H54 (cell line): ENCODE results near the gene COMT.
A peak's percentile ranks its signal among the peaks of the same experiment; 100 is the strongest.

Source experiments
- DNase-seq: peaks from one replicate; pipeline ENCODE4 v3.0.0; 2011; ENCODE audit warnings: low spot score, mixed read lengths; ENCODE audit not compliant: insufficient read length
- FAIRE-seq: peaks from 3 replicates; lab custom pipeline; 2011; peaks lifted over from hg19 to GRCh38; lab: Jason Lieb, UNC
- POLR2A ChIP-seq: IDR thresholded peaks from 2 replicates; pipeline ENCODE4 v1.6.1; 2011; ENCODE audit warnings: low read depth, mild to moderate bottlenecking, low read length

Gene COMT

DNA sequence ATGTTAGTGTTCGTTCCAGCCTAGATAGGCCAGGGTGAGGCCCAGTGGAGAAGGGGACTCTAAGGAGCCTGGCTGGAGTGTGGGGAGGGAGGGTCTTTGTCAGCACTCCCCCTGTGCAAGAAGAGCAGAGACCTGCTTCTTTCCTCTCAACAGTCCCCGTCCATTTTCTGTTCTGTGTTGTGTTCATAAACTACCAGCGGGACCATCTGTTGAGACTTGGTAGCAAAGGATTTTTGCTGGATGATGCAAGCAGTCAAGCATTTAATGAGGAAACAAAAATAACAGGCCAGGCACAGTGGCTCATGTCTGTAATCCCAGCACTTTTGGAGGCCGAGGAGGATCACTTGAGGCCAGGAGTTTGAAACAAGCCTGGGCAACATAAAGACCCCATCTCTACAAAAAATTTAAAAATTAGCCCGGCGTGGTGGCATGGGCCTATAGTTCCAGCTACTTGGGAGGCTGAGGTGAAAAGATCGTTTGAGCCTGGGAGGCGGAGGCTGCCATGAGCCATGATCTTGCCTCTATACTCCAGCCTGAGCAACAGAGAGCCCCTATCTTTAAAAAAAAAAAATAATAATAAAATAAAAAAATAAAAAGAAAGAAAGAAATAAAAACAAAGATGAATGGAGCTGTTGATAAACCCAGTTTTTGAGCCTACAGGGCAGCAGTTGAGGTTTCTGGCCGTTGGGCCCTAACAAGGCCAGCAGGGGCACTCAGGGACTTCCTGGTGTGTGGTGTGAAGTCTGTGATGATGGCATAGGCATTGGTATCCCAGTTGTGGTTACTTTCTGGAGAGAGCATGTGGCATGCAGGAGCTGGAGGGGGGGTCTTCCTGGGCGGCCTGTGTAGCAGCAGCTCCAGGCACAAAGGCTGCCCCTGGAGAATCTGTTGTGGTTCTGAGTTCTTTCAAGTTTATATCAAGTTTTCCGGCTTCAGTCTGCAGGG is 1.8 kb downstream of the COMT start:
- FAIRE-seq (peak; percentile 41), DNase-seq (peak; percentile 44)

DNA sequence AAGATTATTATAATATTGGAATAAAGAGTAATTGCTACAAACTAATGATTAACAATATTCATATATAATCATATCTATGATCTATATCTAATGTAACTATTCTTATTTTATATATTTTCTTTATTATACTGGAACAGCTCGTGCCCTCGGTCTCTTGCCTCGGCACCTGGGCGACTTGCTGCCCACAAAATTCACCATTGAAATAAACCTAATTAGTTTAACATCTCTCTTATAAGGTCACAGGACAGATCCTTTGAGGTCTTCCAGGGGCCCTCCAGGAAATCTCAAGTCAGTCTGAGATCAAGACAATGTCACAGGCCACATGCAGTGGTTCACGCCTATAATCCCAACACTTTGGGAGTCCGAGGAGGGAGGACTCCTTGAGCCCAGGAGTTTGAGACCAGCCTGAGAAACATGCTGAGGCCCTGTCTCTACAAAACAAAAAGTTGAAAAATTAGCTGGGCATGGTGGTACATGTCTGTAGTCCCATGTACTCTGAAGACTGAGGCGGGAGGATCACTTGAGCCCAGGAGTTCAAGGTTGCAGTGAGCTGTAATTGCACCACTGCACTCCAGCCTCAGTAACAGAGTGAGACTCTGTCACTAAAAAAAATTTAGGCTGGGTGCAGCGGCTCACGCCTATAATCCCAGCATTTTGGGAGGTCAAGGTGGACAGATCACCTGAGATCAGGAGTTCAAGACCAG is 6.6 kb downstream of the COMT start:
- FAIRE-seq (no peak), DNase-seq (no peak)
- TF ChIP-seq POLR2A: no peak

More for the DNA sequence above, 1.8 kb downstream of the COMT start:
- no peak for TF ChIP-seq POLR2A

DNA sequence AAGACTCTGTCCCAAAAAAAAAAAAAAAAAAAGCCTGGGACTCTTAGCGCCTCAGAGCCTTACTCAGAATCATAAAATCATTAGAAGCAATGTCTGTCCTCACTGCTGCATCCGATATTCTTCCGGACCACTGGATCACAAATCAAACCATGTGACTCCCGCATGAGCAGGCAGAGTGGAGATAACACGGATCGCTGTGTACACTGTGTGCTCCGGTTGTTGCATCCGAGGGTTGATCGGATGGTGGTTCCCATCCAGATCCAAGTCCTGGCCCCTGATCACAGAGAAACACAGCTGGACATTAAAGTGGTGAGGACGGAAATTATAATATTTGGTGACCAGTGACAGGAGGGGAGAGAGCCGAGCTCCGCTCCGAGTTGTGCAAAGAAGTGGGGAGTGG is 9.8 kb downstream of the COMT start:
- FAIRE-seq (no peak), DNase-seq (no peak)
- TF ChIP-seq POLR2A: no peak

DNA sequence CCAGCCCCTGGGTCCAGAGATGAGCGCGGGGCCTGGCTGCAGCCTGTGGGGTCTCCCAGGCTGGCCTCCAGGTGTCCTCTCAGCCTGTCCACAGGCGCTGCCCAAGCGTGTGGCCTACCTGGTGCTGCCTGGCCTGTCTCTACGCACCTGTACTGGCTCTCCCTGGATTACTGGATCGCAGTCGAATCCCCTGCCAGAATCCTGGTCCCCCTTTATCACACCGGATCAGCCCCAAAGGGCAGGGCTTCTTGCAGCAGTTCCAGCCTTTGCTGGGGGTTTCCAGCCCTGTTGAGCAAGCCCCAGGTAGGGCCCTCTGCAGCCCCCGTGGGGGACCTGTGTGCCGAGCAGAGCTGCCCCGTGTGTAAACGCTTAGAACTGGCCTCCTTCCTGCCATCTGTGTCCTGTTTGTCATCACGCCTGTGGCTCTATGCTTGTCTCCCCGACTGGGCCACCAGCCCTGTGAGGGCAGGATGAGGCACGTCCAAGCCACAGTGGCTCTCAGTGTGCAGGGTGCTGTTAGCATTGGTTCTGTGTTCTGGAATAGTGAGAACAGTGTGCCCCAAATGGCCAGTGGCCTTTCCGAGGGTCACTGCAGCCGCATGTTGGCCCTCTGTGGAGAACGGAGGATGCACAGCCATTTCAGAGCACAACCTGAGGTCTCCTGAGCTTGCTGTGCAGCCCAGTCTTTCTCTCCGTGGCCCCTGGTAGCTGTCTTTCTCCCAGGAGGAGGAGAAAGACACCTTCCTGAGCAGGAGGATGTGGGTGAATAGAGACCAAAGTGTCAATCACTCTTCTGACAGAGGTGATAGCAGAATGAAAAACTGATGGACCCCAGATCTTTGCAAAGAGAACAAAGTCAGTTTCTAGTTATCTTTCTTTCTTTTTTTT is 13.9 kb downstream of the COMT start:
- FAIRE-seq (no peak), DNase-seq (no peak)
- TF ChIP-seq POLR2A: no peak

DNA sequence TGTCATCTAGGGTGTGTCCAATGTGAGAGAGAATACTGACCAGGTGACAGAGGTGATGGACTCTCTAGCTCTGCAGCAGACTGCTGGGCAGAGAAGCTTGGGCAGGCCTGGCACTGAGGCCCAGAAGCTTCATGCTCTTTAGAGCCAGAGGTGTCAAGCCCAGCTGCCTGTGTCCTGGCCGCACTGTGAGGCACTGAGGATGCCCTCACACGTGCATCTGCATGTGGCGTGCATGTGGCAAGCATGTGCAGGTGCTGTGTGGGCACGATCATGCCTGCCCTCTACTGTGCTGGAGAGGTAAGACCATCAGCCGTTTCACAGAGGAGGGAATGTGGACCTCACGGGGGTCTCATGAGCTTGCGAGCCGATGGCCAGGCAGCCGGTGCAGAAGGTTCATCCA is 15.9 kb downstream of the COMT start:
- no peak for DNase-seq
- FAIRE-seq: no peak
- no peak for TF ChIP-seq POLR2A

DNA sequence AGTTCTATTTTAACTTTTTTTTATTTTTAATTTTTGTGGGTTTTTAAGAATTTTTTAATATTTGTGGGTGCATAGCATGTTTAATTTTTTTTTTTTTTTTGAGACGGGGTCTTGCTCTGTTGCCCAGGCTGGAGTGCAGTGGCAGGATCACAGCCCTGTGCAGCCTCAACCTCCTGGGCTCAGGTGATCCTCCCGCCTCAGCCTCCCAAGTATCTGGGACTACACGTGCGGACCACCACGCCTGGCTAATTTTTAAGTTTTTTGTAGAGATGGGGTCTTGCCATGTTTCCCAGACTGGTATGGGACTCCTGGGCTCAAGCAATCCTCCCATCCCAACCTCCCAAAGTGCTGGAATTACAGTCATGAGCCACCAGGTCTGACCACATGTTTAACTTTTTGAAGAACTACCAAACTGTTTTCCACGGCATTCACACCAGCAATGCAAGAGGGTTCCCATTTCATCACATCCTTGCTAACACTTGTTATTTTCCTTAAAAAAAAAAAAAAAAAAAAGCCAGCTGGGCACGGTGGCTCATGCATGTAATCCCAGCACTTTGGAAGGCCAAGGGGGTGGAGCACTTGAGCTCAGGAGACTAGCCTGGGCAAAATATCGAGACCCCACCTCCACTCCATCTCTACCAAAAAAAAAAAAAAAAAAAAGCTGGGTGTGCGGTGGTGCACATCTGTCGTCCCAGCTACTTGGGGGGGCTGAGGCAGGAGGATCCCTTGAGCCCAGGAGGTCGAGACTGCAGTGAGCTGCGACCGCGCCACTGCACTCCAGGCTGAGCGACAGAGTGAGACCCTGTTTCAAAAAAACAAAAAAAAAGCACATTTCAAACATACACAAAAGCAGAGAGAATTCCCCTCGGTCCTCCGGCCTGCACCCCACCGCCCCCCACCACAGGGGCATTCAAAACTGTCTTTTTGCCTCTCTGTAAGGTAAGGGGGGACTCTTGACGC is 16.8 kb downstream of the COMT start:
- FAIRE-seq (no peak), DNase-seq (no peak)
- no peak for TF ChIP-seq POLR2A

DNA sequence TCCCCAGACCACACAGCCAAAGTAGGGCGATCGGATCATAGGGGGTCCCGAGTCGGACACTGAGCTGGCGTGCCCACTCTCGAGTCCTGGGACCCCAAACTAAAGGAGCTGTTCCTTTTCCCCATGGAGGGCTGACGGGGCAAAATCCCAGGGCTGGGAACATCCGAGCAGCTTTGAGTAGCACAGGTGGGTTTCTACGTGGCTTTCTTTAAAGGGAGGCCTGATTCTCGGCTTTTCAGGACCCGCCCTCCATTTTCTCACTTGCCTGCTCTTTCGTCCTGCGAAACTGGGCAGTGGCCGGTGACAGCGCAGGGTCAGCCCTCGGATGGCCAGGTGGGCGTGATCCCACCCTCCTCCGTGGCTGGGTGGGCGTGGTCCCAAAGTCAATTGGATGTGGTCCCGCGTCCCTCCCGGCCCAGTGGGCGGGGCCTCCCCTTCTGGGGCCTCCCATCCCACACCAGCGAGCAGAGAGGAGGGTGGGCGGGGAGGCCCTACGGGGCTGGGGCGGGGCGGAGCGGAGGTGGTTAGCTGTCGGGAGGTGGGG is 17.5 kb downstream of the COMT start:
- FAIRE-seq (no peak), DNase-seq (no peak)
- no peak for TF ChIP-seq POLR2A

DNA sequence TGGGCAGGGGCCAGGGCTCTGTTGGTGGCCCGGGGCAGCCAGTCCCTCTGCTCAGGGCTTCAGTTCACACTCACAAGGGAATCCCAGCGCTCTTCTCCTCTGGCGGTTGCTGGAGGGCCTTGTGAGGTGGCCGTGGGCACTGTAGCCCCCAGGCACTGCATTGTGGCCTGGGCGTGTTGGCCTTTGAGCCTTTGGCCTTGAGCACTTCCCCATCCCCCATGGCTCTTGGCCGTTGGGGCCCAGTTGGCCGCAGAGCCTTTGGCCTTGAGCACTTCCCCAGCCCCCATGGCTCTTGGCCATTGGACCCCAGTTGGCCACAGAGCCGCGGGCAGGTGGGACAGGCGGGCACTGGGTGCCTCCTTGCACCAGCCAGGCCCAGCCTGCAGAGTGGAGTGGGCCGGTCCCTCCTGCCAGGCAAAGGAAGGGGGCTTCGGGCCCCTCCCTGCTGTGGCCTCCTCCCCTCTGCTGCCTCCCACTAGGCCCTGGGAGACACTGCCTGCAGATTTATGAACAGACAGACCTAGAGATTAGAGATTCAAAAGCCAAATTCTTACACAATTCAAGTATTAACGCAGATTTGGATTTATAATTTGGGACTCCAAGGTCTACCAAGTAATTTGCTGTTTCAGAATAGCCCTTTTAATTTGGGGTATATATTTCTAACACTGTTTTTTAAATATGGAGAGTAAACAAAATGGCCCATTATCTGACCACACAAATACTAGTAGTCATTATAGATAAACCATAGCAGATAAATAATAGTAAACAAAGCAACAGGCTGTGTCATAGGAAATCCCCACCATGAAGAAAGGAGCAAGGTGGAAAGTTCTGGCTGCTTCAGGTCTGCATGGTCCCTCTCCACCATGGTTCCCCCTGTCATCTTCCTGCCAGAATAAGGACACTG is 18.3 kb downstream of the COMT start:
- FAIRE-seq (no peak), DNase-seq (no peak)
- TF ChIP-seq POLR2A: no peak

DNA sequence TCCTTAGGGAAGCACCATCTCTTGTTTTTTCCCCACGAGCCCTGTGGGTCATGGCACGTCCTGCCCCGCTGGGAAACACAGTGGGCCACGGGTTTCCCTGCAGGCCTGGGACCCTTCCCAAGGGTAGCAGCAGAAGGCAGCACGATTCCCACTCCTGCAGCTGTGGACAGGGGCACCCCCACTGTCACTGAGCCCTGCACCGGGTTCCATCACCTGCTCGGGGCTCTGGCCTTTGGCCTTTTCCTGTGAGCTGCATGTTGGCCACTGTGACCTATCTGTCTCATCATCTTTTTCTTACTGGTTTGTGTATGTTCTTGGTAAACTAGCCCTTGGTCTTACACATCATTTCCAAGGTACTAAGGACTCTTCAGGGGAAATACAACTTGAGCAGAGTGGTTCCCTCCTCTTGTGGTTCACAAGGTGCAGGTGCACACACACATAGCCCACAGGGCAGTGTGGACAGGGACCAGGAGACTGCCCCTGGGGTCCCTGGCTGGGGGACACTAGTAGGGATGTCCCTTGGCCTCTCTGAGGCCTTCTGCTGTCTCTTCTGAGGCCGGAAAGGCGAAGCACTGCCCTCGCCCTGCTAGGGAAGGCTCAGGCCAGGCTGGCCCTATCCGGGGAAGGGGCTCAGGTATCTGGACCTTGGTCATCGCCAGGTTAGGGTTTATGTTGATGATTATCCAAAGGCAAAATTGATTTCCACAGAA is 19.1 kb downstream of the COMT start:
- no peak for FAIRE-seq
- no peak for TF ChIP-seq POLR2A
- DNase-seq: no peak

DNA sequence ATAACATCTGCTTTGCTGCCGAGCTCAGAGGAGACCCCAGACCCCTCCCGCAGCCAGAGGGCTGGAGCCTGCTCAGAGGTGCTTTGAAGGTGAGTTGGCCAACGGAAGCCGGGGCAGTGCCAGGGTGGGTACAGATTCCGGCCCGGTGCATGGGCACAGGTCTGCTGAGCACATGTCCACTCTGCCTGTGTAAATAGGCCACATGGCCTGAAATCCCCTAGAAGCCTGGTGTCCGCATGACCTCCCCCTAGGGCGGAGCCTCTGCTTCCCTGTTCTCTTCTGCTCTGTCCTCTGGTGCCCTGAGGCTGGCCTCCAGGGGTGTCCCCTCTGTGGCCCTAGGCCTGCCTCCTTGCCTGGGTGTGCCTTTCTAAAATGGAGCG is 19.6 kb downstream of the COMT start:
- FAIRE-seq (no peak), DNase-seq (no peak)
- no peak for TF ChIP-seq POLR2A

DNA sequence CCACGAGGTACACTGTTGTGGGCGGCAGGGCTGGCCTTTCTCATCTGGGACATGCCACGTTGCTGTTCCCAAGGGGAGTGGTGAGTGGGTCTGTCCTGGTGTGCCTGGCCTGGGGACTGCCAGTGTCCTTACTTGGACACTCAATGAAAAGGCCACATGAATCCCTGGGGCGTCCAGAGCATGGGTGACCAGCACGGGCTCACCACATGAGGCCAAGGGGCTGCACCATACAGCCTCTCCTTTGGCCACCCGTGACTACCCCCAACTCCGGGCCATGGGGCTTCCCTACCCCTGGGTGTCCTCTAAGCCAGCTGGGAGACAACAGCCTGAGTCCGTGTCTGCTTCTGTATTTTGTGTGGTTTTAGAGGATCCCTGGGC is 20.3 kb downstream of the COMT start:
- TF ChIP-seq POLR2A: no peak
- FAIRE-seq (no peak), DNase-seq (no peak)
